ENCODE measurements around the gene COQ5.

GRCh38 chr12:120529641-120530417 lies 871 bp upstream of the COQ5 start:
- TF ChIP-seq CTCF (conservative IDR thresholded peaks at IDR 0.05) (no peak), EZH2 (IDR thresholded peaks at IDR 0.05; ENCODE audit: low read depth) (no peak)

Measured in PC-9 (cell line).